HG02970 (cell line): ENCODE data around the gene ERBB2.
"Not testable (repeated sequence)": the region's sequence is repeated elsewhere in the genome, so short reads cannot be mapped to it uniquely, and the experiment has no call there.

ENCODE experiments used
- ATAC-seq: cut with Tn5 transposase; IDR thresholded peaks from one replicate; pipeline ENCODE4 v1.9.1; 2021; ENCODE audit warnings: mild to moderate bottlenecking, moderate library complexity, moderate number of reproducible peaks; ENCODE audit not compliant: unreplicated experiment, low FRiP score

ERBB2 gene

DNA sequence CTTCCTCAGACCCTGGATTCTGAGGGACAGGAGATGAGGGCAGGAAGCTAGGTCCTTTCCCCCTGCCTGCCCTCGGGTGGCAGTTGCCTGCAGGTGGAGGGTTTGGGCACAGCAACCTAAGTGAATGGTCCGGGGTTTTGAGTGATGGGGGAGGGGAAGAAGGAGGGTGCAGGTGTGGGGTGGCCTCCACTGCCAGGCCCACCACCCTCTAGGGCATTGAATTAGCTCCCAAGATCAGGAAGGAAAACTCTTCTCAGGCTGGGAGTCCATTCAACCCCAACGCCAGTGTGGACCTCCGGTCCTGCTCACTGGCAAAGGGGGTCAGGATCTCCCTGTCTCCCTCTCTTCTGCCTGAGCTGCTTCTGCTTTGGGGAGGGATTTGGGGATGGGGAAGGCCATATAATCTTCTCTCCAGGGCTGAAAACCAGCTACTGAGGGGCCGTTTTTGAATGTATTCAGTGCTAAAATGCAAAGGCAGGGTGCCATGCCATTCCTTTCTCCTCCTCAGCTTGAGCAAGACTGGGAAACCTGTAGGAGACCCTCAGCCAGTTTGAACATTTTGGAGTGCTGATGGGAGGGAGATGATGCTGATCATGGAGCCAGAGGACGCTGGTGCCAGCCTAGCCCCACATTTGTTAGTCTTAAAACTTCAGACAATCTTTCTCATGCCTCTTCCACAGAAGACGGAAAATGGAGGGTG lies 56.7 kb downstream of the ERBB2 start:
- peak; percentile 0 for ATAC-seq

GRCh38 chr17:39757176-39757662 lies 57.4 kb downstream of the ERBB2 start:
- no peak for ATAC-seq

- ATAC-seq, result no peak
Observed at GRCh38 chr17:39757931-39758873, 58.3 kb downstream of the ERBB2 start.

- ATAC-seq, result no peak
Observed at GRCh38 chr17:39759204-39759603, 59.3 kb downstream of the ERBB2 start.

DNA sequence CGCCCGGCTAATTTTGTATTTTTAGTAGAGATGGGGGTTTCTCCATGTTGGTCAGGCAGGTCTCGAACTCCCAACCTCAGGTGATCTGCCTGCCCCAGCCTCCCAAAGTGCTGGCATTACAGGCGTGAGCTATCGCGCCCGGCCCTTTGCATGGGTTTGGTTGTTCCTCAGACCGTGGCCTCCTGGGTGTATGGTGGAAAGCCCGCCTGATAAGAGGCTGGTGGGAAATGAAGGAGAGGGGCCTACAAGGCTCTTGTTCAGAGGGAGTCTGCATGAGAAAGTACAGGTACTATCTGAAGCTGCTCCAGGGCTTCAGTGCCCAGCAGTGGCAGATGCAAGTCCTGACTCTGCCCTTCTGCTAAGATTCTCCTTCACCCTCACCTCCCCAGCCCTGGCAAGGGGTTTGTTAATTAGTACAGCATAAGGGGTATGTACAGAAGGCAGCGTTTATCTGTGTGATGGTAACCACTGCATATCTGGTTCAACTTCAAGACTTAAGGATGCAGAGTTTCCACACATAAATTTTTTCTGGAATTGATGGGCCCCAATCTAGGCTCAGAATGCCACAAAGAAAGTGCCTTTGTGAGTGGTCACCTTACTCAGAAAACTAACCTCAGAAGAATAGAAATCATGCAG lies 62.1 kb downstream of the ERBB2 start:
- ATAC-seq, result no peak

GRCh38 chr17:39763051-39763820 lies 63.4 kb downstream of the ERBB2 start:
- ATAC-seq, result no peak

DNA sequence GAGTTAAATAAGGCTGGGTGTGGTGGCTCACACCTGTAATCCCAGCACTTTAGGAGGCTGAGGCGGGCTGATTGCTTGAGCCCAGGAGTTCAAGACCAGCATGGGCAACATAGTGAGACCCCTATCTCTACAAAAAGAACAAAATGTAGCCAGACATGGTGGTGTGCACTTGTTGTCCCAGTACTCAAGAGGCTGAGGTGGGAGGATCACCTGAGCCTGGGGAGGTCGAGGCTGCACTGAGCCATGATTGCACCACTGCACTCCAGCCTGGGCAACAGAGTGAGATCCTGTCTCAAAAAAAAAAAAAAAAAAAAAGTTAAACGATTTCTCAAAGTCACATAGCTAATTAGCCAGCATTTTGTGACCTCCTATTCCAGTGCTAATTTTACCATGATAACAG lies 64.3 kb downstream of the ERBB2 start:
- ATAC-seq, result not testable (repeated sequence)

GRCh38 chr17:39765175-39765574 lies 65.3 kb downstream of the ERBB2 start:
- ATAC-seq, result no peak

- no peak for ATAC-seq
Observed at GRCh38 chr17:39765766-39766165, 65.9 kb downstream of the ERBB2 start.

DNA sequence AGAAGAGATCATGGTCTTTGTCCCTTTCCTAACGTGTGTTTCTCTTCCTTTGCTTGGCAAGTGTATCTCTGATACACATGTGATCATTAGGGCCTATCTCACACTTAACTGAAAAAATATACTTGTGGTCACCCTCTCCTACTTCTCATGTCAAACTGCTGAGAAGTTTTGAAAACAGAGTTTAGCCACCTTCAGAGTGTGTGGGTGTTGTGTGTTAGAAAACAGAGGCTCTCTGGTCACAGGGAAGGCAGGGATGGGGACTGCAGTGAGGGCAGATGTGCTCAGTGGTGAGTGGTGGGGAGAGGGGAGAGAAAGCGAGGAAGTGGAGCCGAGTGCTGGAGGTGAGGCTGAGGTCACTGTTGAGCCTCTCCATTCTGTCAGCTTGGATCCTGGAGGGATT lies 67.3 kb downstream of the ERBB2 start:
- ATAC-seq, result no peak

DNA sequence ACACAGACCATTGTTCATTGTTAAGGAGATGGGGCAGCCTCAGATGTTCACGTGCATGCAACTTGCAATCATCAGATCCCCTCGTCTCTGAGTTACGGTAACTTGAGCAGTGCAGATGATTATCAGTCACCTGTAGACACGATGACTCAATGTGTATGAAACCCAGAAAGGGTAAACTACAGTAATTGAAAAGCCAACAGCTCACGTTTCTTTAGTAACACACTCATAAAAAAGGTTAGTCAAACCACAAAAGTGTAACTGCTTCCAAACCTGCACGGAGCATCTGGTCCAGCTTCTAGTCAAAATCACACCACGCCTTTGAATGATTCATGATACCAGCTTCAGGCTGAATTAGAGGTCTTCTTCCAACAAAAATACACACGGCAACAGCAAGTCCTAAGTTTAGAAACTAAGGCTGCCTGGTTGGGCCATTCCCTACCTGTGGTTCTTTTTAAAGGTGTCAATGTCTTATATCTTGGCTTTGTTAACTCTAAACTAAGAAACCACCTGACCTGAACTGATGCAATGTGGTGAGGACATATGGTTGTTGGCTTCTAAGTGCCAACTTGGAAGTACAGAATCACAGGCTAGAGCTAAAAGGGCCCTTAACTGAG lies 70.2 kb downstream of the ERBB2 start:
- ATAC-seq, result peak; percentile 53

DNA sequence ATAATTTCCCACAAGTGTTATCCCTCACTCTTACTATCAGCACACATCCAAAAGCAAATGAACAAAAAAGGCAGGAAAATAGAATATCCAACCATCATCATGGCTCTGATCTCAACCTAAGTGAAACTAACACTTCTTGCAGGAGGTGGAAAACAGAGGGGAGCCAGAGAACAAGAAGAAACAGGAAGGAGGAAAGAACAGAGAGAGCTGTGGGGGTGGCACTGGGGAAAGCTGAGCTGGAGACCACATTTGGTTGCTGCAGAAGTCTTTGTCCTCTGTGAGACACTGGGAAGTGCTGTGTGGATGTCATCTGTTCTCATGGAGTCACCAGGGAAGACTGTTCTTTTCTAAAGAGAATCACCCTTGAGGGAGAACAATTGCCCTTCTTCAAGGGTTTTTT lies 72.6 kb downstream of the ERBB2 start:
- ATAC-seq, result no peak

GRCh38 chr17:39772987-39773934 lies 73.4 kb downstream of the ERBB2 start:
- no peak for ATAC-seq

- ATAC-seq, result no peak
Observed at GRCh38 chr17:39774047-39774446, 74.2 kb downstream of the ERBB2 start.

DNA sequence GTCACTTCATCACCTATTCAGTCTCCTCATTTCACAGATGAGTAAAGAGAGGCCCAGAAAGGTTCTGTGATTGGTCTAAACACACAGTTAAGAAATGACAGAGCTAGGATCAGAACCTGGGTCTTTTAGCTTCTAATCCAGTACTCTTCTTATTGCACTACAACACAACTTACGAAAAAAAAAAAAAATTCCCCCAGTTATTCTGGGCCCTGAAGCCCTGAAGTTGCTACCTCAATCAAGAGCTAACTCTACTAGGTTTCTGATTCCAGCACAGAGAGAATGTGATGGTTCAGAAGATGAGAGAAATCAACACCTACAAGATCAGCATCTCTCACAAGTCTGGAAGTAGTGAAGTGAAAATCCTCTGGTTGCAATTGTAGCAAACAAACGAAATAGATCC lies 75.2 kb downstream of the ERBB2 start:
- no peak for ATAC-seq

DNA sequence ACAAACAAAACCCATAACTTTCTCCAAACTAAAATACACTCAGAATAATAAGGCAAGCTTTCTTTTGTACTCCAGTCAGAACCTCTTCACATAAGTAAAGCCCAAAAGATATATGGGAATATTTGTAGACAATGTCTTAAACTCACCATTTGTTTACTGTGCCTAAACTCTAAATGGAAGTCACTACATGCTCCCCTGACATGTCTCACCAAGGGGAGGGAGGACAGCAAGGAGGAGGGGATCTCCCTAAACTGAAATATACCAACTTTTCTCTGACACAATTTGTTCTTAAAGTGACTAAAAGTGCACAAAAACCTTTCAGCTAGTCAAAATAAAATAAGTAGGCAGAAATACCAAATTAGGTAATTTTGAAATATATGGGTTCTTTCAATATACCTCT lies 76.4 kb downstream of the ERBB2 start:
- no peak for ATAC-seq

DNA sequence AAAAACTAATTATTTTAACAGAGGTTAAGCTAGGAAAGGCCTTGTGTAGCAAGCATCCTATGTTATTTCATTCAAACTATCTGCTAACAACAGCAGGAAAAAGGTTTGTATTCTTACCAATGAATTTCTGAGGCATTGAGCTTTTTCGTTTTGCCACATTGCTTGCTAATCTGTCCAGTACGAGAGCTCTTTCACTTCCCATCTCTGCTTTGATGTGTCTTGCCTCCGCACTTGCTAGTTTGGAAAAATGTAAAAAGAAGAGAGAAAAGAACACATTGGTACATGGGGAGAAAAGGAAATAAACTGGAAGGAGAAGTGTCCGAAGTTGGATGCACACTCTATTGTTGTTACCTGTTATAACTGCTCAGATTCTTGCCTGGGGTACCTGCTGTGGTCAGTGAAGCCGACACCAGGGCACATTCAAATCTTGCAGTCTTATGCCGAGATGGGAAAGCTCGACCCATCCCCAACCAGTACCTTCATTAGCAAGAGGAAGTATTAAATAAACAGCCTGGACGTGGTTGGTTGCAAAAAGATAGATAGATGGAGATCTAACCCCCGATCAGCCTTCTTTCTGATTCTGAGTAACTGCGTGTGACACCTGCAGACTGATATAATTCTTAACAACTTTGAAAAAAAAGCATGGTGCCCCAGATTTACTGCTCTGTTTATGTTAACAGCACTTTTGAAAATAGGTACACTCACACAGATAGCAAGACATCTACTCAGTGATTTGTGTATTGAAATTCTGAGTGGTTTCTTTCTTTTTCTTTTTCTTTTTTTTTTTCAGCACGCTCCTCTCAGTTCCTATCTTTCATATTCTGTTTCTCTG lies 77.9 kb downstream of the ERBB2 start:
- peak; percentile 43 for ATAC-seq
